ENCODE results near the gene IRF2BPL.

The IRF2BPL gene

GRCh38 chr14:76985540-76986230 lies 42.8 kb downstream of the IRF2BPL start:
- DNase-seq (ENCODE audit: low spot score), result no peak

DNA sequence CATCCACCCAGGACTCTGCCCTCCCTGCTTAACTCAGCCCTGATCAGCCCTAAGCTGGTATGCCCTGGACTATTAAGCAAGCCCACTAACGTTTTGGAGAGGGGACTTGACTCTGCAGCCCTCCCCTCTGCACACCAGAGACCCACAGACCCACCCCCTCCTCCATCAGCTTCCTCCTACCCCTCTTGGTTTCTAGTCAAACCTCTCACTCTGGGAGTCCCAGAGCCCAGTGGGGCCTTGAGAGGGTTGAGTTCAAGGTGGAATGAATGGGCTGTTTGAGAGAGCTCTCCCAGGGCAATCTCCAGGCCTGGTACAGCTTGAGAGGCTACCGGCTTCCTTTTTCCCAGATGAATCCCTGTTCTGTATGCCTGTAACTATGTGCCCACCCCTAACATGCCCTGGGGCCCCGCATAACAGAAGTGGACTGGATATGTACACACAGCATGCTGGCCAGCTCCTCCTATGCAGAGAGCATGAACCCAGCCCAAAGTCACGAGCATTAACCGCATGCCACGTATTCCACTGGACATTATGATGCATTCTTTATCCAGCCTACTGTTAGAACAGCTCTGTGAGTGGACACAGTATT lies 43.6 kb downstream of the IRF2BPL start:
- no peak for DNase-seq (ENCODE audit: low spot score)

DNA sequence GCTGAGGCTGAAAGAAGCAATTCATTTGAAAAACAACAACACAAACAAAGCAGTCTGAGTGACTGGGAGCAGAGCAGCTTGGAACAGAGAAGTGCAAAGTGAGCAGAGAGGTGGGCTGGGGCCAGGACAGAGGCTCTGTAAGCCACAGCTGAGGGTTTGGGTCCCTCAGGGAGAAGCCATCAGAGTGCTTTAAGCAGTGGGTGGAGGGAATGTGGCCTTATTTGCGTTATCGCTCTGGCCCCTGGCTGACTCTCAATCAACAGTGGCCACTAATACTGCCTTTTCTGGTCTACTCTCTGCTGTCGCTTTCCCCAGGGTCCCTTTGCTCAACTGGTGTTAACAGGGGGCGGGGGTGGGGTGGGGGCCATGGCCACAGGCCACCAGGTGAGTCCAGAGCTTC lies 44.2 kb downstream of the IRF2BPL start:
- no peak for DNase-seq (ENCODE audit: low spot score)

- DNase-seq (ENCODE audit: low spot score), result no peak
Observed at GRCh38 chr14:76981670-76982069, 46.8 kb downstream of the IRF2BPL start.

DNA sequence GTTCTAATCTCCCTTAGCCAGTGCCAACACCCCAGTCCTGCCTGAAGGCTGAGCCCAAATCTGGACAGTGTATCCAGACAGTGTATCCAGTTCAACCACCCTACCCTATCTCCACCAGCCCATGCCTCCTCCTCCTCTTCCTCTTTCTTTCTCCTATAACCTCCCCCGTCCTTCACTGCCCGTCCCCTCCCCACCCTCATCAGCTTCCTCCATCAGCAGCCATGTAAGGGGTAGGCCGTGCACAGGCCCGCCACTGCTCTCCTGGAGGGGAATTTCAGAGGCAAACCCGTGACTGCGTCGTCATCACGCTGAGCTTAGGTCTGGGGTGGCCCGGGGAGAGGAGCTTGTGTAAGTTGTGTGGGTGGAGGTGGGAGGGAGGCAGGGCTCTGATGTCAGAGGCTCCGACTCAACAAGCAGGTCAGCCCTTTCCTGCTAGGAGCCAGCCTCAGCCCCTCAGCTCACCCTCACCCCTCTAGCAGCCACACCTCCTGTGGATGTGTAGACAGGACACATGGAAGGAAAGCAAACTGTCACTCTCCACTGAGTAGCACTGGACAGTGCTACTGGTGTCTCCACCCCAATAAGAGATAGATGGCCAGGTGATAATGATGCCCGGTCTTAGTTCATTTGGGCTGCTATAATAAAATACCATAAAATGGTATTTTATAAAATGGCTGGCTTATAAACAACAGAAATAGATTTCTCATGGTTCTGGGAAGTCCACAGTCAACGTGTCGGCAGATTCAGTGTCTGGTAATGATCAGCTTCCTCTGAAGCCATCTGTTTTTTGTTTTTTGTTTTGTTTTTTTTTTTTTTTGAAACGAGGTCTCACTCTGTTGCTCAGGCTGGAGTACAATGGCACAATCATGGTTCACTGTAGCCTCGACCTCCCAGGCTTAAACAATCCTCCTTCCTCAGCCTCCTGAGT lies 50.5 kb downstream of the IRF2BPL start:
- DNase-seq (ENCODE audit: low spot score), result no peak

DNA sequence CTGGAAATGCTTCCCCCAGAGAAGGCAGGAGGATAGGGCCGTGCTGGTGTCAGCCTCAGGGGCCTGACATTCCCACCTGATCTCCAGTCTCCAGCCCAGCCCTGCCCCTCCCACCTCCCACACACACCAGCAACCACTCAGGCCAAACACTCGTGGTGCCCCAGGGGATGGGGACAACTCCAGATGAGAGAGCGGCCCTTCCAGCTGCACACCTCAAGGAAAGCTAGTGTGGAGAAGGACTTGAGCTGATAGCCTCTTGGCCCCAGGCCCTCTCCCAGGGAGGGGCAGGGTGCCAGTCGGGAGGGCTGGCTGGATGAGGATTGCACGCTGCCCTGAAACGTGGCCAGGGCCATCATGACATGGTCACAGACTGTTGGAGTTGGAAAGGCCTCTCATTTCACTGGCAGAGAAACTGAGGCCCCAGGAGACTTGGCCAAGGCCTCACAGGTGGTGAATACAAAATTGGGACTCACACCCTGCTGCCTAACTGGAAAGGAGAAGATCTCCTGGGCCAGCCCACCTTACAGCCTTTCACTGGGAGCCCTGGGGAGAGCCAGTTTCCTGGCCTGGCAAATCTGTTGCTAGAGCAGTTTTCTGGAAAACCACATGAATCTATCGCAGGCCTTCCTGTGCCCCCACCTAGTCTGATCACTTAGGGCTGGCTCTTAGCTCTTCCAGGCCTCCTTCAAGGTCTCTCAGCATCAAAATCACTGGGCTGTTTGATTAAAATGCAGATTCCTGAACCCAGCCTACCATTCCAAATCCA lies 52.1 kb downstream of the IRF2BPL start:
- no peak for DNase-seq (ENCODE audit: low spot score)

GRCh38 chr14:76975812-76976211 lies 52.7 kb downstream of the IRF2BPL start:
- no peak for DNase-seq (ENCODE audit: low spot score)

GRCh38 chr14:76975051-76975450 lies 53.5 kb downstream of the IRF2BPL start:
- DNase-seq (ENCODE audit: low spot score), result no peak

All from HuH-7.5 (cell line).